ENCODE data around the gene WBP1L. TPM values are rescaled to one million over a fixed set of nuclear protein-coding genes. Genes with fewer than 3 reads are reported as not detected.
"Not testable (repeated sequence)": the region's sequence is repeated elsewhere in the genome, so short reads cannot be mapped to it uniquely, and the experiment has no call there.

Gene WBP1L
- total RNA-seq (2014; rRNA removed; shearing (Covaris generic)) (12.5 and 17.6 TPM in 2 replicates), total RNA-seq (2022) (22.3 and 24.4 TPM in 2 replicates), Bru-seq, nascent RNA (percentile 62 among the genes with signal in this experiment), BruChase-seq, experiment 1, labeled RNA remaining after a 6-hour chase (percentile 74 among the genes with signal in this experiment), BruChase-seq, experiment 2, labeled RNA remaining after a 2-hour chase (percentile 69 among the genes with signal in this experiment)
- long read RNA-seq, transcript WBP1L-203 (4 exons, 1,428 nt), result major isoform, 13 of 30 reads
- long read RNA-seq, partial matches to known transcripts, result 13 of 30 reads
- long read RNA-seq, other reads (novel, unspliced or antisense), result 4 of 30 reads

- Histone ChIP-seq H3K4me2 (ENCODE audit: low read length) (peak within 1 kb of the TSS; percentile 91), H3K4me1 (ENCODE audit: insufficient read depth, low read length, poor library complexity, severe bottlenecking) (peaks cover 25% of the 10 kb centered on the region), H3K36me3 (ENCODE audit: insufficient read depth, low read length) (no peaks in the 10 kb centered on the region), H3K4me3 (ENCODE audit: low read depth, low read length, poor library complexity, severe bottlenecking) (peak within 1 kb of the TSS; percentile 96), H3K27ac (ENCODE audit: low read depth, low read length, poor library complexity, severe bottlenecking) (peak within 1 kb of the TSS; percentile 34), H3K9me2 (ENCODE audit: insufficient read depth, low read length) (no peaks in the 10 kb centered on the region), H2AFZ (ENCODE audit: low read length) (peak within 1 kb of the TSS; percentile 93; the same call in 1 of the 2 replicates), H3K9me3 (ENCODE audit: low read length) (no peaks in the 10 kb centered on the region), H3K79me2 (ENCODE audit: insufficient read depth, low read depth, low read length) (peaks cover 27% of the 10 kb centered on the region), H4K20me1 (ENCODE audit: insufficient read depth, low read length) (no peaks in the 10 kb centered on the region; the same call in 1 of the 2 replicates)
- intact Hi-C loops (cut with micrococcal nuclease; ENCODE audit: unreplicated experiment), result loop anchor here (2.0 kb wide), 1 partner anchor 29 kb away; the partner anchor contains the start of genes ARL3 and SFXN2
- CTCF ChIA-PET (ENCODE audit: unreplicated experiment), result interaction anchor here (0.7 kb wide), 1 partner anchor 115 kb away, joined by 5 read pairs; no protein-coding TSS in a partner anchor
- no peak for TF ChIP-seq EZH2phosphoT487 (IDR thresholded peaks at IDR 0.05; ENCODE audit: borderline replicate concordance, low read depth, low read length)
- TF ChIP-seq CTCF (conservative IDR thresholded peaks at IDR 0.05; ENCODE audit: low read length), result no peak
- BruUV-seq (replicated peaks), result no TSS peak
- POLR2A ChIA-PET, result interaction anchor here (0.7 to 2.5 kb wide), 10 partner anchors 8 to 756 kb away, joined by 3 to 14 read pairs (median 4); partner anchors contain the start of genes ARL3 and SFXN2
- peak; percentile 99 for DNase-seq (ENCODE audit: low spot score)
Measured at GRCh38 chr10:102743588-102744373, at the start of gene WBP1L. Gene WBP1L (plus strand): TSS chr10:102743948. CDS start chr10:102744054, 106 bp downstream.

- H3K4me3 ChIP-seq (ENCODE audit: low read depth, low read length, poor library complexity, severe bottlenecking); H3K4me2 ChIP-seq (ENCODE audit: low read length); DNase-seq (ENCODE audit: low spot score); H2AFZ ChIP-seq (ENCODE audit: low read length); H3K27ac ChIP-seq (ENCODE audit: low read depth, low read length, poor library complexity, severe bottlenecking); intact Hi-C loops (cut with micrococcal nuclease; ENCODE audit: unreplicated experiment); CTCF ChIA-PET (ENCODE audit: unreplicated experiment); H3K9me3 ChIP-seq (ENCODE audit: low read length); H4K20me1 ChIP-seq (ENCODE audit: insufficient read depth, low read length); POLR2A ChIA-PET; H3K4me1 ChIP-seq (ENCODE audit: insufficient read depth, low read length, poor library complexity, severe bottlenecking); H3K79me2 ChIP-seq (ENCODE audit: insufficient read depth, low read depth, low read length); H3K9me2 ChIP-seq (ENCODE audit: insufficient read depth, low read length); BruUV-seq (replicated peaks): not testable (repeated sequence)
- H3K36me3 ChIP-seq (ENCODE audit: insufficient read depth, low read length), result peaks cover 49% of the 10 kb centered on the region
Measured at GRCh38 chr10:102695401-102695800, 48.3 kb upstream of the WBP1L start.

GRCh38 chr10:102696736-102697135 lies 47.0 kb upstream of the WBP1L start:
- Histone ChIP-seq H3K27ac (ENCODE audit: low read depth, low read length, poor library complexity, severe bottlenecking) (no peak overlapping the region), H4K20me1 (ENCODE audit: insufficient read depth, low read length) (no peaks in the 10 kb centered on the region), H3K9me3 (ENCODE audit: low read length) (no peaks in the 10 kb centered on the region), H3K4me1 (ENCODE audit: insufficient read depth, low read length, poor library complexity, severe bottlenecking) (no peaks in the 10 kb centered on the region), H3K9me2 (ENCODE audit: insufficient read depth, low read length) (no peaks in the 10 kb centered on the region), H3K36me3 (ENCODE audit: insufficient read depth, low read length) (peaks cover 49% of the 10 kb centered on the region), H3K4me3 (ENCODE audit: low read depth, low read length, poor library complexity, severe bottlenecking) (no peak overlapping the region), H3K4me2 (ENCODE audit: low read length) (no peak overlapping the region), H3K79me2 (ENCODE audit: insufficient read depth, low read depth, low read length) (no peaks in the 10 kb centered on the region), H2AFZ (ENCODE audit: low read length) (no peak overlapping the region)
- BruUV-seq (replicated peaks), result no TSS peak
- ChIA-PET CTCF (ENCODE audit: unreplicated experiment) (no interaction called here), POLR2A (interaction anchor here (0.9 kb wide), 1 partner anchor 14 kb away, joined by 8 read pairs; no protein-coding TSS in a partner anchor)
- intact Hi-C loops (cut with micrococcal nuclease; ENCODE audit: unreplicated experiment), result no loop called here
- TF ChIP-seq CTCF (conservative IDR thresholded peaks at IDR 0.05; ENCODE audit: low read length) (no peak), EZH2phosphoT487 (IDR thresholded peaks at IDR 0.05; ENCODE audit: borderline replicate concordance, low read depth, low read length) (no peak)
- DNase-seq (ENCODE audit: low spot score), result no peak
